WTC11 (cell line): Measurements from ENCODE around the gene CC2D1A. TPM values are rescaled to one million over a fixed set of nuclear protein-coding genes. Genes with fewer than 3 reads are reported as not detected.

ENCODE experiments used
- ATAC-seq: fragments of 200-7000 bp; cut with Tn5 transposase; 2 replicates; pipeline ENCODE4 v1.10.0; 2021; ENCODE audit warnings: mild to moderate bottlenecking, moderate library complexity
- CTCF ChIA-PET: fragments of 300-600 bp; sonication (Branson Sonifier 250); formaldehyde crosslinking; loops from one replicate; lab custom pipeline; 2021; ENCODE audit warnings: antibody characterized with exemption; lab: Charles Lee
- POLR2A ChIA-PET: fragments of 350-600 bp; sonication (Branson Sonifier 250); formaldehyde crosslinking; loops from one replicate; lab custom pipeline; 2021; ENCODE audit warnings: antibody characterized with exemption; lab: Charles Lee
- DNase-seq: peaks from one replicate; pipeline ENCODE4 v3.0.0; 2021; ENCODE audit warnings: low spot score
- H3K27ac Mint-ChIP-seq: 2 replicates; pipeline ENCODE4 v1.8.0; 2021; ENCODE audit warnings: mixed read lengths
- H3K27me3 Mint-ChIP-seq: 2 replicates; pipeline ENCODE4 v1.8.0; 2021; ENCODE audit warnings: low read depth, mild to moderate bottlenecking, moderate library complexity, mixed read lengths
- H3K36me3 Mint-ChIP-seq: 2 replicates; pipeline ENCODE4 v1.8.0; 2021; ENCODE audit warnings: mixed read lengths
- H3K4me1 Mint-ChIP-seq: 2 replicates; pipeline ENCODE4 v1.8.0; 2022; ENCODE audit warnings: mixed read lengths
- H3K4me3 Mint-ChIP-seq: 2 replicates; pipeline ENCODE4 v1.8.0; 2021; ENCODE audit warnings: mild to moderate bottlenecking, moderate library complexity, mixed read lengths
- H3K9me3 Mint-ChIP-seq: 2 replicates; pipeline ENCODE4 v1.8.0; 2021; ENCODE audit warnings: mixed read lengths
- ATF1 ChIP-seq: sonication (generic); formaldehyde crosslinking; IDR thresholded peaks from 2 replicates; pipeline ENCODE4 v1.8.1; 2023; ENCODE audit warnings: mild to moderate bottlenecking, moderate library complexity, missing genetic modification reagents
- CREM ChIP-seq: sonication (generic); formaldehyde crosslinking; IDR thresholded peaks from 2 replicates; pipeline ENCODE4 v1.8.1; 2022; ENCODE audit warnings: mild to moderate bottlenecking, missing genetic modification reagents, moderate library complexity
- CTCF ChIP-seq: fragments of 200-600 bp; IDR thresholded peaks from 2 replicates; pipeline ENCODE4 v1.8.0; 2022; ENCODE audit warnings: antibody characterized with exemption
- E2F1 ChIP-seq: sonication (generic); formaldehyde crosslinking; IDR thresholded peaks from 2 replicates; pipeline ENCODE4 v1.8.0; 2022; ENCODE audit warnings: mild to moderate bottlenecking, missing genetic modification reagents
- EMX1 ChIP-seq: fragments of 250-450 bp; sonication (Bioruptor Pico); IDR thresholded peaks from 2 replicates; pipeline ENCODE4 v1.8.0; 2021; ENCODE audit warnings: mild to moderate bottlenecking
- FOXP4 ChIP-seq: sonication (generic); formaldehyde crosslinking; IDR thresholded peaks from 2 replicates; pipeline ENCODE4 v1.8.0; 2022; ENCODE audit warnings: mild to moderate bottlenecking, missing genetic modification reagents
- GABPB1 ChIP-seq: sonication (generic); formaldehyde crosslinking; IDR thresholded peaks from 2 replicates; pipeline ENCODE4 v1.8.1; 2023; ENCODE audit warnings: mild to moderate bottlenecking, missing genetic modification reagents
- IRF1 ChIP-seq: sonication (generic); formaldehyde crosslinking; IDR thresholded peaks from 2 replicates; pipeline ENCODE4 v1.8.0; 2023; ENCODE audit warnings: missing genetic modification reagents
- MYBL2 ChIP-seq: sonication (generic); formaldehyde crosslinking; IDR thresholded peaks from 2 replicates; pipeline ENCODE4 v1.8.1; 2023; ENCODE audit warnings: mild to moderate bottlenecking, moderate library complexity, missing genetic modification reagents
- NFYB ChIP-seq: sonication (generic); formaldehyde crosslinking; conservative IDR thresholded peaks from 2 replicates; pipeline ENCODE4 v1.8.0; 2022; ENCODE audit warnings: low read depth, missing genetic modification reagents
- NR1H2 ChIP-seq: sonication (generic); formaldehyde crosslinking; IDR thresholded peaks from 2 replicates; pipeline ENCODE4 v1.9.0; 2021; ENCODE audit warnings: mild to moderate bottlenecking, moderate library complexity, missing genetic modification reagents
- RELA ChIP-seq: sonication (generic); formaldehyde crosslinking; IDR thresholded peaks from 2 replicates; pipeline ENCODE4 v1.8.1; 2022; ENCODE audit warnings: missing genetic modification reagents, mild to moderate bottlenecking, borderline replicate concordance
- SP1 ChIP-seq: sonication (generic); formaldehyde crosslinking; conservative IDR thresholded peaks from 2 replicates; pipeline ENCODE4 v1.8.1; 2022; ENCODE audit warnings: missing genetic modification reagents
- TEAD4 ChIP-seq: sonication (generic); formaldehyde crosslinking; IDR thresholded peaks from 2 replicates; pipeline ENCODE4 v1.8.0; 2022; ENCODE audit warnings: mild to moderate bottlenecking, missing genetic modification reagents
- USF2 ChIP-seq: sonication (generic); formaldehyde crosslinking; IDR thresholded peaks from 2 replicates; pipeline ENCODE4 v1.8.1; 2023; ENCODE audit warnings: mild to moderate bottlenecking, missing genetic modification reagents, moderate library complexity
- ZNF121 ChIP-seq: sonication (generic); formaldehyde crosslinking; IDR thresholded peaks from 2 replicates; pipeline ENCODE4 v1.8.0; 2023; ENCODE audit warnings: missing genetic modification reagents
- ZNF317 ChIP-seq: sonication (generic); formaldehyde crosslinking; IDR thresholded peaks from 2 replicates; pipeline ENCODE4 v1.8.1; 2023; ENCODE audit warnings: low read depth, mild to moderate bottlenecking, moderate library complexity, missing genetic modification reagents, borderline replicate concordance
- total RNA-seq: library from RNA; stranded (reverse); gene quantifications from 3 replicates; pipeline ENCODE4 v1.2.3, GENCODE V29; 2021
- TF ChIP-seq, protein P1 (sequence below): fragments of 250-450 bp; sonication (Bioruptor Pico); conservative IDR thresholded peaks from 2 replicates; pipeline ENCODE4 v1.9.0; 2021; ENCODE audit warnings: mild to moderate bottlenecking
- TF ChIP-seq, protein P2 (sequence below): fragments of 250-450 bp; sonication (Bioruptor Pico); IDR thresholded peaks from 2 replicates; pipeline ENCODE4 v1.8.0; 2021; ENCODE audit warnings: mild to moderate bottlenecking
- TF ChIP-seq, protein P3 (sequence below): sonication (generic); formaldehyde crosslinking; IDR thresholded peaks from 2 replicates; pipeline ENCODE4 v1.8.1; 2022; ENCODE audit warnings: mild to moderate bottlenecking, missing genetic modification reagents, moderate library complexity, borderline replicate concordance
- TF ChIP-seq, protein P4 (sequence below): sonication (generic); formaldehyde crosslinking; IDR thresholded peaks from 2 replicates; pipeline ENCODE4 v1.8.1; 2022; ENCODE audit warnings: low read depth, mild to moderate bottlenecking, moderate library complexity, missing genetic modification reagents, borderline replicate concordance
- TF ChIP-seq, protein P5 (sequence below): sonication (generic); formaldehyde crosslinking; IDR thresholded peaks from 2 replicates; pipeline ENCODE4 v1.8.1; 2023; ENCODE audit warnings: mild to moderate bottlenecking, missing genetic modification reagents, moderate library complexity

CC2D1A gene
- total RNA-seq, 1 experiment from 2014 or later: 44.2 TPM

- Mint-ChIP-seq H3K27me3 (no peaks in the 10 kb centered on the region; the same call in none of the 2 replicates), H3K9me3 (no peaks in the 10 kb centered on the region), H3K36me3 (peaks cover 19% of the 10 kb centered on the region), H3K27ac (peak within 1 kb of the TSS; percentile 57), H3K4me1 (peaks cover 8% of the 10 kb centered on the region), H3K4me3 (peak within 1 kb of the TSS; percentile 87)
- ATAC-seq: peak; percentile 98
- CTCF ChIA-PET: interaction anchor here (0.6 to 2.9 kb wide), 29 partner anchors 10 to 120 kb away, joined by 3 to 39 read pairs (median 5); partner anchors contain the start of genes CC2D1A, IL27RA, MISP3 and PODNL1
- POLR2A ChIA-PET: interaction anchor here (0.6 to 2.4 kb wide), 8 partner anchors 10 to 184 kb away, joined by 3 to 23 read pairs (median 4); partner anchors contain the start of genes ASF1B, IL27RA and PODNL1
- DNase-seq: peak; percentile 99
- TF ChIP-seq, protein P1, sequence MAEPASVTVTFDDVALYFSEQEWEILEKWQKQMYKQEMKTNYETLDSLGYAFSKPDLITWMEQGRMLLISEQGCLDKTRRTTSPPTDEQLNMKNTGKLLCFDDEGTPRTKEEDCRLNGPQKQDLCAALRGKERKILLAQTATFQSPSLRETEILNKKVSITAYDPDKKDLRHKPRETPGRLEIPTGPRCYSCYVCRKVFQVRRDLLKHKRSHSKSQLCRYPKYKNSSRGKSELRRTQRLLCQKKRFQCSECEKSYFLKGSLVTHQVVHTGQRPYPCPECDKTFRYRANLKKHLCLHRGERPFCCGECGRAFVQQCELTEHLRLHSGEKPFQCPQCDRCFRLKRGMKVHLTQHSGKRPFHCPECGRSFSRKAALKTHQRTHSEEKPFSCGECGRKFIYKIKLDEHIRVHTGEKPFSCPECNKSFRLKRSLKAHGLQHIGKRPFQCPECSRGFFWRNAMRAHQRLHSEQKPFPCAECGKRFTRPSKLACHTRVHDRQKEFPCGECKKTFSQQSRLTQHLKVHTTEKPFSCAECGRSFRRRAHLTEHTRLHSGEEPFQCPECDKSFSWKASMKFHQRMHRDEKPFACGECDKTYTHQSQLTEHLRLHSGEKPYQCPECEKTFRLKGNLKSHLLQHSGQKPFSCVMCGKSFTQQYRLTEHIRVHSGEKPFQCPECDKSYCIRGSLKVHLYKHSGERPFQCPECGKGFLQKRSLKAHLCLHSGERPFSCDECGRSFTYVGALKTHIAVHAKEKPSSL (CRISPR knock-in tag): no peak
- TF ChIP-seq RELA (CRISPR knock-in tag) (no peak), ZNF121 (no peak), CTCF (no peak), TEAD4 (CRISPR knock-in tag) (no peak), CREM (CRISPR knock-in tag) (peak; percentile 68; the same call in 1 of the 2 replicates), NFYB (CRISPR knock-in tag) (peak; percentile 96), EMX1 (CRISPR knock-in tag) (no peak), MYBL2 (CRISPR knock-in tag) (peak; percentile 75; the same call in 1 of the 2 replicates), FOXP4 (CRISPR knock-in tag) (no peak), USF2 (CRISPR knock-in tag) (no peak), ZNF317 (CRISPR knock-in tag) (no peak), GABPB1 (no peak), IRF1 (CRISPR knock-in tag) (no peak), E2F1 (no peak), ATF1 (CRISPR knock-in tag) (no peak), NR1H2 (no peak), SP1 (CRISPR knock-in tag) (peak; percentile 91)
- TF ChIP-seq, protein P2, sequence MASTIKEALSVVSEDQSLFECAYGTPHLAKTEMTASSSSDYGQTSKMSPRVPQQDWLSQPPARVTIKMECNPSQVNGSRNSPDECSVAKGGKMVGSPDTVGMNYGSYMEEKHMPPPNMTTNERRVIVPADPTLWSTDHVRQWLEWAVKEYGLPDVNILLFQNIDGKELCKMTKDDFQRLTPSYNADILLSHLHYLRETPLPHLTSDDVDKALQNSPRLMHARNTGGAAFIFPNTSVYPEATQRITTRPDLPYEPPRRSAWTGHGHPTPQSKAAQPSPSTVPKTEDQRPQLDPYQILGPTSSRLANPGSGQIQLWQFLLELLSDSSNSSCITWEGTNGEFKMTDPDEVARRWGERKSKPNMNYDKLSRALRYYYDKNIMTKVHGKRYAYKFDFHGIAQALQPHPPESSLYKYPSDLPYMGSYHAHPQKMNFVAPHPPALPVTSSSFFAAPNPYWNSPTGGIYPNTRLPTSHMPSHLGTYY (CRISPR knock-in tag): no peak
- TF ChIP-seq, protein P3, sequence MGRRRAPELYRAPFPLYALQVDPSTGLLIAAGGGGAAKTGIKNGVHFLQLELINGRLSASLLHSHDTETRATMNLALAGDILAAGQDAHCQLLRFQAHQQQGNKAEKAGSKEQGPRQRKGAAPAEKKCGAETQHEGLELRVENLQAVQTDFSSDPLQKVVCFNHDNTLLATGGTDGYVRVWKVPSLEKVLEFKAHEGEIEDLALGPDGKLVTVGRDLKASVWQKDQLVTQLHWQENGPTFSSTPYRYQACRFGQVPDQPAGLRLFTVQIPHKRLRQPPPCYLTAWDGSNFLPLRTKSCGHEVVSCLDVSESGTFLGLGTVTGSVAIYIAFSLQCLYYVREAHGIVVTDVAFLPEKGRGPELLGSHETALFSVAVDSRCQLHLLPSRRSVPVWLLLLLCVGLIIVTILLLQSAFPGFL (CRISPR knock-in tag): no peak
- TF ChIP-seq, protein P4, sequence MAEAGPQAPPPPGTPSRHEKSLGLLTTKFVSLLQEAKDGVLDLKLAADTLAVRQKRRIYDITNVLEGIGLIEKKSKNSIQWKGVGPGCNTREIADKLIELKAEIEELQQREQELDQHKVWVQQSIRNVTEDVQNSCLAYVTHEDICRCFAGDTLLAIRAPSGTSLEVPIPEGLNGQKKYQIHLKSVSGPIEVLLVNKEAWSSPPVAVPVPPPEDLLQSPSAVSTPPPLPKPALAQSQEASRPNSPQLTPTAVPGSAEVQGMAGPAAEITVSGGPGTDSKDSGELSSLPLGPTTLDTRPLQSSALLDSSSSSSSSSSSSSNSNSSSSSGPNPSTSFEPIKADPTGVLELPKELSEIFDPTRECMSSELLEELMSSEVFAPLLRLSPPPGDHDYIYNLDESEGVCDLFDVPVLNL (CRISPR knock-in tag): no peak
- TF ChIP-seq, protein P5, sequence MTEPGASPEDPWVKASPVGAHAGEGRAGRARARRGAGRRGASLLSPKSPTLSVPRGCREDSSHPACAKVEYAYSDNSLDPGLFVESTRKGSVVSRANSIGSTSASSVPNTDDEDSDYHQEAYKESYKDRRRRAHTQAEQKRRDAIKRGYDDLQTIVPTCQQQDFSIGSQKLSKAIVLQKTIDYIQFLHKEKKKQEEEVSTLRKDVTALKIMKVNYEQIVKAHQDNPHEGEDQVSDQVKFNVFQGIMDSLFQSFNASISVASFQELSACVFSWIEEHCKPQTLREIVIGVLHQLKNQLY (CRISPR knock-in tag): no peak
Measured at GRCh38 chr19:13952154-13952930, 46.3 kb downstream of the CC2D1A start, which contains the start of gene DCAF15. Gene DCAF15, plus strand, starts transcription at chr19:13952509. Its CDS starts 4 bp downstream, at chr19:13952513.
